DND-41 (cell line): Measurements from ENCODE around the gene PEX14.

Experiments used
- ATAC-seq: fragments of 200-7000 bp; cut with Tn5 transposase; 3 replicates; pipeline ENCODE4 v1.9.1; 2021; ENCODE audit warnings: low read depth; ENCODE audit not compliant: insufficient read depth
- DNase-seq: peaks from one replicate; pipeline ENCODE4 v3.0.0-alpha.2; 2020
- H2AFZ ChIP-seq: 2 replicates; pipeline ENCODE4 v1.6.0; 2012; ENCODE audit warnings: low read depth, low read length
- H3K27ac ChIP-seq: 2 replicates; pipeline ENCODE4 v1.5.1; 2012; ENCODE audit warnings: low read length, inconsistent platforms
- H3K27me3 ChIP-seq: fragments of 200-600 bp; sonication (generic); 2 replicates; pipeline ENCODE4 v1.6.0; 2012; ENCODE audit warnings: low read length, mild to moderate bottlenecking, inconsistent platforms; ENCODE audit not compliant: insufficient read depth, poor library complexity
- H3K36me3 ChIP-seq: 2 replicates; pipeline ENCODE4 v1.5.1; 2012; ENCODE audit warnings: low read length, inconsistent platforms; ENCODE audit not compliant: insufficient read depth
- H3K4me1 ChIP-seq: 2 replicates; pipeline ENCODE4 v1.5.1; 2012; ENCODE audit warnings: mild to moderate bottlenecking, low read length; ENCODE audit not compliant: insufficient read depth
- H3K4me2 ChIP-seq: 2 replicates; pipeline ENCODE4 v1.6.0; 2012; ENCODE audit warnings: mild to moderate bottlenecking, moderate library complexity, low read length, inconsistent platforms; ENCODE audit not compliant: insufficient read depth
- H3K4me3 ChIP-seq, 2 experiments: fragments of 200-600 bp in 1 of 2; shearing (Covaris generic) in 1 of 2; 2 replicates each; pipeline ENCODE4 v1.5.1; 2012 to 2016; ENCODE audit warnings: inconsistent platforms in 2 of 2, low read length in 2 of 2, mild to moderate bottlenecking in 2 of 2, low read depth in 1 of 2, moderate library complexity in 1 of 2
- H3K79me2 ChIP-seq: 2 replicates; pipeline ENCODE4 v1.6.0; 2012; ENCODE audit warnings: low read length, inconsistent platforms; ENCODE audit not compliant: insufficient read depth
- H3K9ac ChIP-seq: 2 replicates; pipeline ENCODE4 v1.6.0; 2012; ENCODE audit warnings: low read depth, mild to moderate bottlenecking, inconsistent platforms, low read length, moderate library complexity
- H3K9me3 ChIP-seq: 2 replicates; pipeline ENCODE4 v1.5.1; 2012; ENCODE audit warnings: low read length, moderate library complexity, mild to moderate bottlenecking, inconsistent platforms; ENCODE audit not compliant: insufficient read depth, severe bottlenecking
- H4K20me1 ChIP-seq: 2 replicates; pipeline ENCODE4 v1.6.0; 2012; ENCODE audit warnings: low read length; ENCODE audit not compliant: insufficient read depth
- CTCF ChIP-seq: IDR thresholded peaks from 2 replicates; pipeline ENCODE4 v1.5.1; 2012; ENCODE audit warnings: borderline replicate concordance, low read length, moderate library complexity, mild to moderate bottlenecking; ENCODE audit not compliant: poor library complexity, severe bottlenecking; ENCODE audit errors: extremely low read depth
- EZH2 ChIP-seq: IDR thresholded peaks from 3 replicates; pipeline ENCODE4 v1.6.1; 2012; ENCODE audit warnings: borderline replicate concordance, low read depth, mild to moderate bottlenecking, moderate library complexity, low read length, inconsistent platforms; ENCODE audit not compliant: severe bottlenecking

Gene PEX14

GRCh38 chr1:10602936-10603335 lies 128.2 kb downstream of the PEX14 start:
- no peaks in the 10 kb centered on the region for H3K9me3 ChIP-seq
- no peak overlapping the region for H3K27ac ChIP-seq
- no peak overlapping the region for H3K4me3 ChIP-seq
- H3K79me2 ChIP-seq = no peaks in the 10 kb centered on the region
- no peaks in the 10 kb centered on the region for H4K20me1 ChIP-seq
- DNase-seq = no peak
- ATAC-seq = no peak
- no peak overlapping the region for H3K4me2 ChIP-seq
- TF ChIP-seq EZH2 (no peak), CTCF (no peak)
- no peak overlapping the region for H3K9ac ChIP-seq
- no peak overlapping the region for H2AFZ ChIP-seq
- H3K27me3 ChIP-seq = no peaks in the 10 kb centered on the region
- H3K36me3 ChIP-seq = no peaks in the 10 kb centered on the region
- no peaks in the 10 kb centered on the region for H3K4me1 ChIP-seq

GRCh38 chr1:10604966-10605365 lies 130.2 kb downstream of the PEX14 start:
- no peak for TF ChIP-seq CTCF
- no peak for TF ChIP-seq EZH2
- H3K9me3 ChIP-seq = no peaks in the 10 kb centered on the region
- no peaks in the 10 kb centered on the region for H4K20me1 ChIP-seq
- no peaks in the 10 kb centered on the region for H3K27me3 ChIP-seq
- no peaks in the 10 kb centered on the region for H3K79me2 ChIP-seq
- ATAC-seq = no peak
- no peaks in the 10 kb centered on the region for H3K4me1 ChIP-seq
- DNase-seq = no peak
- H3K36me3 ChIP-seq = no peaks in the 10 kb centered on the region
- H3K9ac ChIP-seq = no peak overlapping the region
- H2AFZ ChIP-seq = no peak overlapping the region
- no peak overlapping the region for H3K4me3 ChIP-seq
- no peak overlapping the region for H3K27ac ChIP-seq
- H3K4me2 ChIP-seq = no peak overlapping the region

GRCh38 chr1:10606064-10606463 lies 131.3 kb downstream of the PEX14 start:
- H3K36me3 ChIP-seq = no peaks in the 10 kb centered on the region
- no peaks in the 10 kb centered on the region for H3K27me3 ChIP-seq
- no peak overlapping the region for H2AFZ ChIP-seq
- H3K9ac ChIP-seq = no peak overlapping the region
- no peaks in the 10 kb centered on the region for H3K9me3 ChIP-seq
- no peaks in the 10 kb centered on the region for H4K20me1 ChIP-seq
- TF ChIP-seq CTCF (no peak), EZH2 (no peak)
- no peak overlapping the region for H3K4me3 ChIP-seq
- no peaks in the 10 kb centered on the region for H3K4me1 ChIP-seq
- DNase-seq = no peak
- no peaks in the 10 kb centered on the region for H3K79me2 ChIP-seq
- no peak overlapping the region for H3K4me2 ChIP-seq
- no peak for ATAC-seq
- no peak overlapping the region for H3K27ac ChIP-seq

- Histone ChIP-seq H3K27me3 (no peaks in the 10 kb centered on the region), H2AFZ (no peak overlapping the region), H3K9ac (no peak overlapping the region), H3K27ac (no peak overlapping the region), H3K36me3 (no peaks in the 10 kb centered on the region), H3K79me2 (no peaks in the 10 kb centered on the region), H4K20me1 (no peaks in the 10 kb centered on the region), H3K4me2 (no peak overlapping the region), H3K4me3 (no peak overlapping the region), H3K4me1 (no peaks in the 10 kb centered on the region), H3K9me3 (no peaks in the 10 kb centered on the region)
- no peak for ATAC-seq
- DNase-seq = no peak
- TF ChIP-seq CTCF = no peak
- TF ChIP-seq EZH2 = no peak
These were observed 132.5 kb downstream of the PEX14 start for GRCh38 chr1:10607228-10607627.
